C4-2B (cell line): ENCODE measurements around the gene TBC1D25.
"Not testable (repeated sequence)": the region's sequence is repeated elsewhere in the genome, so short reads cannot be mapped to it uniquely, and the experiment has no call there.

Experiments used
- H3K27ac ChIP-seq: fragments of 450-650 bp; 2 replicates; pipeline ENCODE4 v1.5.1; 2017
- CTCF ChIP-seq: fragments of 450-650 bp; conservative IDR thresholded peaks from 2 replicates; pipeline ENCODE4 v1.5.1; 2017; ENCODE audit warnings: mild to moderate bottlenecking
- ZFX ChIP-seq: fragments of 450-650 bp; IDR thresholded peaks from 2 replicates; pipeline ENCODE4 v1.6.1; 2017

TBC1D25 gene

GRCh38 chrX:48516285-48516684, 23.2 kb upstream of the TBC1D25 start:
- no peak for TF ChIP-seq ZFX
- H3K27ac ChIP-seq: no peak overlapping the region

- TF ChIP-seq CTCF: no peak
- TF ChIP-seq ZFX: no peak
- no peak overlapping the region for H3K27ac ChIP-seq
Observed at GRCh38 chrX:48516987-48517386, 22.5 kb upstream of the TBC1D25 start.

GRCh38 chrX:48519481-48519880, 20.0 kb upstream of the TBC1D25 start:
- H3K27ac ChIP-seq: not testable (repeated sequence)

GRCh38 chrX:48520455-48520854, 19.1 kb upstream of the TBC1D25 start:
- H3K27ac ChIP-seq: peak overlapping the region; percentile 90
- TF ChIP-seq CTCF (no peak), ZFX (no peak)

- H3K27ac ChIP-seq: peak overlapping the region; percentile 90
Observed at GRCh38 chrX:48520976-48521352, 18.6 kb upstream of the TBC1D25 start.

DNA sequence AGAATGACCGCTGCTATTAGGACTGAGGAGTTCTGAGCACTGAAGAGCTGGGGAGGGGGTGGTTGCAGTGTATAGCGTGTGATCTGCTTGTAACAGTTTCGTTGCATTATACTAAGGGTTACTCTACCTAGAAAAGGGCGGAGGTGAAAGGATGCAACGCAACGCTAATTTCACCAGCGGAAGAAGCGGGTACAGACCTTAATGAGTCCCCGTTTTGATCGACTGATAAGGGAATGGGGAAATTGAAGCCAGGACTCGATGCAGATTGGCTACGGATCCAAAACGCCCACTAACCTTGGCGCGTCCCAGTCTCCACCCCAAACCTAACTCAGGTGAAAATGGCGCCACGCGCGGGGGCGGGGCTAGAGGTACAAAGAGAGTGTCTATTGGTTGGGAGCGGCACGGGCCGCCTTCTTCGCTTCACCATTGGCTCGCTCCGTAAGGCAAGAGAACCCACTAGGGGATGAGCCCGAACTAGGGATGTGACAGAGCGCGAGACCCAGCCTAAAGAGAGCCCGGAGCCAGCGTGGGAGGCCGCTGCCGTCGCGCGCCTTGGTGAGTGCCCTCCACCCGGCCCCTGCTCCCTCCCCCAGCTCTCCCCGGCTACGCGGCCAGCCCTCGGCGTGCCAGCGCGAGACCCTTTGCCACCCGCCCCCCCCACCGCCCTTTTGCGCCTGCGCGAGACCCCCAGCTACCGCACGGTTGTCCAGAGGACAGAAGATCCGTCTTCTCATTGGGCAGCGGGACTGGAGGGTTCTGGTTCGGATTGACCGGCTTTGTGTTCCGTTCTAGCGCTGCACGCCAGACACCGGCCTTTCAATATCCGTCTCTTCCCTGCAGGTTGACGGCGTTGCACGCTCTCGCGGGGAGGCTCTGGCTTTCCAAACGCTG, 17.9 kb upstream of the TBC1D25 start, which contains the start of gene EBP:
Gene EBP, plus strand, starts transcription at position 456 of the 891 bp plus-strand sequence. CDS start 1,964 bp downstream, outside the sequence.
- TF ChIP-seq CTCF (no peak), ZFX (no peak)
- H3K27ac ChIP-seq: peak within 1 kb of the TSS; percentile 90

More at GRCh38 chrX:48520976-48521352, 18.6 kb upstream of the TBC1D25 start:
- no peak for TF ChIP-seq CTCF
- no peak for TF ChIP-seq ZFX

DNA sequence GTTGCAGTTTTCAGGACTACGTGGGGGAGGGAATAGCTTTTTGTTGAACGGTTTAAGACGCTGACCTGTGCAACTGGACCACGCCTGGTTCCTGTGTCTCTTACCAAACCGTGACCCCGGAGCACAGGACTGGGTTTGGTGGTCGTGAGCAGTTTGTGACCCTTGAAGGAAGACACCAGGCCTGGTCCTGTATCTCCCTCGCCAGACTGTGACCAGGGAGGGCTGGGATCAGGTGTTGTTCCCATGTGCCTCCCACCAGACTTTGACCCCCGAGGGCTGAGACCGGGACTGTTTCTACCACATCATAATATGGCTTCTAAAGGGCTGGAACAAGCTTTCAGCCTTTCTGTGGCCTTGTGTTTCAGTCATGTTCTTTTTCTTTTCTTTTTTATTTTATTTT, 17.2 kb upstream of the TBC1D25 start:
- no peak for TF ChIP-seq ZFX
- no peak for TF ChIP-seq CTCF
- H3K27ac ChIP-seq: peak overlapping the region; percentile 90

DNA sequence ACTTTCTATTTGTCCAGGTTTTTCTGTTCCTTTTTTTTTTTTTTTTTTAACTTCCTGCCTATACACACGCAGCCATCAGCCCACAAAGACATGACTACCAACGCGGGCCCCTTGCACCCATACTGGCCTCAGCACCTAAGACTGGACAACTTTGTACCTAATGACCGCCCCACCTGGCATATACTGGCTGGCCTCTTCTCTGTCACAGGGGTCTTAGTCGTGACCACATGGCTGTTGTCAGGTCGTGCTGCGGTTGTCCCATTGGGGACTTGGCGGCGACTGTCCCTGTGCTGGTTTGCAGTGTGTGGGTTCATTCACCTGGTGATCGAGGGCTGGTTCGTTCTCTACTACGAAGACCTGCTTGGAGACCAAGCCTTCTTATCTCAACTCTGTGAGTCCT, 15.8 kb upstream of the TBC1D25 start:
- H3K27ac ChIP-seq: no peak overlapping the region
- TF ChIP-seq ZFX: no peak
- no peak for TF ChIP-seq CTCF

DNA sequence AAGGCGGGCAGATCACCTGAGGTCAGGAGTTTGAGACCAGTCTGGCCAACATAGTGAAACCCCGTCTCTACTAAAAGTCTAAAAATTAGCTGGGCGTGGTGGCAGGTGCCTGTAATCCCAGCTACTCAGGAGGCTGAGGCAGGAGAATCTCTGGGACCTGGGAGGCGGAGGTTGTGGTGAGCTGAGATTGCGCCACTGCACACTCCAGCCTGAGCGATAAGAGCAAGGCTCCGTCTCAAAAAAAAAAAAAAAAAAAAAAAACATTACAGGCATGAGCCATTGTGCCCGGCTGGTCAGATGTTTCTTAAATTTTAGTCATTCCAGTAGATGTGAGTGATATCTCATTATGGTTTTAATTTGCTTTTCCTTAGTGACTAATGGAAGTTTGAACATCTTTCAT, 13.7 kb upstream of the TBC1D25 start:
- H3K27ac ChIP-seq: not testable (repeated sequence)
